ENCODE results near the gene ADAR.

ADAR gene

GRCh38 chr1:154547105-154547732 is 60.8 kb downstream of the ADAR start:
- peaks cover 9% of the 10 kb centered on the region for H3K4me1 Mint-ChIP-seq
- peaks cover 29% of the 10 kb centered on the region for H3K36me3 Mint-ChIP-seq (ENCODE audit: low read depth)
- H3K27me3 Mint-ChIP-seq, result no peaks in the 10 kb centered on the region
- H3K9me3 Mint-ChIP-seq, result no peaks in the 10 kb centered on the region
- H3K4me3 Mint-ChIP-seq, result no peak overlapping the region
- DNase-seq (no peak), ATAC-seq (no peak)
- H3K27ac Mint-ChIP-seq, result no peak overlapping the region

GRCh38 chr1:154546264-154547063 is 61.5 kb downstream of the ADAR start:
- ATAC-seq, result peak; percentile 88
- no peaks in the 10 kb centered on the region for H3K9me3 Mint-ChIP-seq
- no peaks in the 10 kb centered on the region for H3K27me3 Mint-ChIP-seq

GRCh38 chr1:154541231-154541630 is 66.8 kb downstream of the ADAR start:
- no peaks in the 10 kb centered on the region for H3K36me3 Mint-ChIP-seq (ENCODE audit: low read depth)
- no peak overlapping the region for H3K27ac Mint-ChIP-seq
- peaks cover 13% of the 10 kb centered on the region for H3K27me3 Mint-ChIP-seq
- H3K4me1 Mint-ChIP-seq, result no peaks in the 10 kb centered on the region
- DNase-seq (no peak), ATAC-seq (no peak)
- no peak overlapping the region for H3K4me3 Mint-ChIP-seq
- no peaks in the 10 kb centered on the region for H3K9me3 Mint-ChIP-seq

More at GRCh38 chr1:154546264-154547063, 61.5 kb downstream of the ADAR start:
- H3K4me1 Mint-ChIP-seq, result peaks cover 9% of the 10 kb centered on the region
- peak; percentile 65 for DNase-seq
- no peak overlapping the region for H3K27ac Mint-ChIP-seq
- H3K36me3 Mint-ChIP-seq (ENCODE audit: low read depth), result peaks cover 25% of the 10 kb centered on the region
- H3K4me3 Mint-ChIP-seq, result no peak overlapping the region

- H3K4me1 Mint-ChIP-seq, result no peaks in the 10 kb centered on the region
- no peaks in the 10 kb centered on the region for H3K9me3 Mint-ChIP-seq
- H3K27ac Mint-ChIP-seq, result no peak overlapping the region
Measured at GRCh38 chr1:154539486-154540483, 68.2 kb downstream of the ADAR start.

GRCh38 chr1:154536570-154536969 is 71.4 kb downstream of the ADAR start:
- H3K27me3 Mint-ChIP-seq, result peaks cover 15% of the 10 kb centered on the region
- DNase-seq (no peak), ATAC-seq (no peak)
- no peaks in the 10 kb centered on the region for H3K36me3 Mint-ChIP-seq (ENCODE audit: low read depth)
- H3K4me3 Mint-ChIP-seq, result no peak overlapping the region
- no peaks in the 10 kb centered on the region for H3K9me3 Mint-ChIP-seq
- H3K27ac Mint-ChIP-seq, result no peak overlapping the region
- no peaks in the 10 kb centered on the region for H3K4me1 Mint-ChIP-seq

More at GRCh38 chr1:154539486-154540483, 68.2 kb downstream of the ADAR start:
- ATAC-seq (no peak), DNase-seq (no peak)
- Mint-ChIP-seq H3K4me3 (no peak overlapping the region), H3K36me3 (ENCODE audit: low read depth) (no peaks in the 10 kb centered on the region), H3K27me3 (peaks cover 15% of the 10 kb centered on the region)

- DNase-seq (no peak), ATAC-seq (no peak)
- Mint-ChIP-seq H3K4me3 (no peak overlapping the region), H3K9me3 (no peaks in the 10 kb centered on the region), H3K27me3 (peaks cover 9% of the 10 kb centered on the region), H3K36me3 (ENCODE audit: low read depth) (no peaks in the 10 kb centered on the region), H3K4me1 (no peaks in the 10 kb centered on the region), H3K27ac (no peak overlapping the region)
Measured at GRCh38 chr1:154533952-154534844, 73.8 kb downstream of the ADAR start.

Data from activated naive CD8-positive, alpha-beta T cell treated with anti-CD3 and anti-CD28 coated beads, Interleukin-2, amount 50 U/mL, for 24 hours (primary cell).